GM21528 (cell line): Measurements from ENCODE around the gene ZNF3.

Experiments
- ATAC-seq: cut with Tn5 transposase; IDR thresholded peaks from one replicate; pipeline ENCODE4 v1.9.1; 2021; ENCODE audit warnings: mild to moderate bottlenecking, moderate library complexity; ENCODE audit not compliant: unreplicated experiment, low FRiP score

The ZNF3 gene

GRCh38 chr7:100061518-100062193 is 19.9 kb downstream of the ZNF3 start:
- no peak for ATAC-seq

GRCh38 chr7:100059251-100059739 is 22.2 kb downstream of the ZNF3 start:
- no peak for ATAC-seq

- ATAC-seq = no peak
Measured at GRCh38 chr7:100057006-100057405, 24.5 kb downstream of the ZNF3 start.

- ATAC-seq = no peak
Measured at GRCh38 chr7:100053215-100053614, 28.3 kb downstream of the ZNF3 start.

- no peak for ATAC-seq
Measured at GRCh38 chr7:100051611-100052010, 29.9 kb downstream of the ZNF3 start.

GRCh38 chr7:100049441-100050291 is 31.9 kb downstream of the ZNF3 start, which contains the start of gene ZSCAN21:
Gene ZSCAN21 (plus strand): TSS chr7:100049774. CDS start chr7:100057007, 7,233 bp downstream.
- ATAC-seq = peak; percentile 89

DNA sequence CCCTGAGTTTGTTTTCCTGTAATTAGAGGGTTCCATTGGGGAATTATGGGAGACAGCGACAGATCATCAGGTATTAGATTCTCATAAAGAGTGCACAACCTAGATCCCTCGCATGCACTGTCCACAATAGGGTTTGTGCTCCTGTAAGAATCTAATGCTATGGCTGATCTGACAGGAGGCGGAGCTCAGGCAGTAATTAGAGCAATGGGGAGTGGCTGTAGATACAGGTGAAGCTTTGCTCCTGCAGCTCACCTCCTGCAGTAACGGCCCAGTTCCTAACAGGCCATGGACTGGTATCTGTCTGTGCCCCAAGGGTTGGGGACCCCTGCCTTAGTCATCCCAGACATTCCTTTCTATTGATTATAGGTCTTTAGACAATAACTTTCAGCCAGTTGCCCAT is 32.8 kb downstream of the ZNF3 start:
- ATAC-seq = no peak

- no peak for ATAC-seq
Measured at GRCh38 chr7:100044718-100045117, 36.8 kb downstream of the ZNF3 start.

DNA sequence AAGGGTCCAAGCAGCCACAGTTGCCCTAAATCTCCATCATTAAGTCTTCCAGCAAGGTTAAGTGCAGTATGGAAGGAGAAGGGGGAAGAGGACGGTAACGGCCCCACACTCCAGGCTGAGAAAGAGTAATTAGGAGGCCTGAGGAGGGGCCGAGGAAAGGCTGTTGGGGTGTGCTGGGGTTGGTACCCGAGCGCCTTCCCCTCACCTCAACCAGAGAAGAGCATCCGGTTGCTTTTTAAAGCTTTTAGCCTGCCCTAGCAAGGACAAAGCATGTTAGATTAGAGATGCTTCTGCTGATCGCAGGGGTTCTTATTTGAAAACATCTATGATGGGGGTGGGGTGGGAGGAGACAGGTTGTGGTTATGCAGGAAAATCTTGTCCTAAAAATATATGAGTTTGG is 40.9 kb downstream of the ZNF3 start:
- no peak for ATAC-seq

DNA sequence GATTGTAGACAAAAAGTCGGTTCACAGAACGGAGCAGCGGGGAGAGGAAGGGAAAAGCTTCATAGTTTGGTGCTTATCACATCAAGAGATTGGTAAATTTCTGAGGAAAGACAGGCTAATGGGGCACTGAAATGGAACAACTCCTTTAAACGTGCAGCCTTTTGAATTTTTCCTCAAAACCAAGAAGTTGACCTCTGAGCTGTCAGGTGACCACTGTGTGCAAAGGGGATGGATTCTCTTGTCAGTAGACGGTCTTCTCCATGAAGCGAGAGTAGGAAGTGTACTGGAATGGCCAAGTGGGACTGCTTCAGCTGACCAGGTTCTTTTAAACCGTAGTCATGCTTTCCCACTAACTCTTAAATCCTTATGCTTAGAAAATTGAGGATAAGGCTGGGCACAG is 43.2 kb downstream of the ZNF3 start:
- ATAC-seq = no peak

DNA sequence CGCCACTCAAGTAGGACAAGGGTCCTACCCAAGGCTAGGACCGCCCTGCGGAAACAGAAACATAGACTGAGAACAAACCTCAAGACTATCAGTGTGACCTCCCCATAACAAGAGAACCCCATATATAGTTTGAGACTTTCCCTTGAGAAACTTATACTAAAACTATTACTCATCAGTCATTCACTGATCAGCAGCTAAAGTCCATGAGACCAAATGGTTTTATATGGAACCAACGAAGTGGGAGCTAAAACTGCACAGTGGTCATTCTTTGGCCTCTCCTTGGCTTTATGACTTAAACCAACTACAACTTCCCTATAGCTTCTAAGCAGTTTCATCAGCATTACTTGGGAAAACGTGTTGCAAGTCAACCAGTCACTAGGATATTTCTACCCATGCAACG is 45.6 kb downstream of the ZNF3 start:
- no peak for ATAC-seq

DNA sequence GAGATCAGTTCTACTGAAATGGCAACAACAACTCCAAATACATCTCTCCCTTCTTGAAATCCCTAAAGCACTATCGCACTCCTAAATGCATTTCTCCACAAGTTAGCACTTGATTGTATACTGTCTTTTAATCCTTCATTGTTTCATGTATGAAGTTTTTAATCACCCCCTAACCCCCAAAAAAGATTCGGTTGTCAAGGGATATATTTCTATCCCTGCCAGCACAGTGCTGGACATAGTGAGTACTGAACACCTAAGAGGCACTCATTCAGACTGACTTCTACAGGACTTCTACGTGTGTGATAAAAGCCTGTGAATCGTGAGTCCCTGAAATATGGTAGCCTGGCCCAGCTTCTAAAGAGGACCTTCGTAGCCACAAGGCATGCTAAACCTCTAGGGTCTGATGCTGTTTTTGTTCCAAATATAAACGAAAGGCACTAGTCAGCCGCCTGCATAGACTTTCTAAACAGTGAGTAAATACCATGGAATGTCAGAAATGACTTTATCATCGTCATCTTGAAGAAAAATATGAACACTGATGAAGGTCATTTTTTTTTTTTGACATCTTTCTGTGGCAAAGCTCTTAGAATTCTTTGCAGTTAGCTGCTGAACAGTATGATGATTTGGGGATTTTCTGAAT is 46.5 kb downstream of the ZNF3 start:
- no peak for ATAC-seq

DNA sequence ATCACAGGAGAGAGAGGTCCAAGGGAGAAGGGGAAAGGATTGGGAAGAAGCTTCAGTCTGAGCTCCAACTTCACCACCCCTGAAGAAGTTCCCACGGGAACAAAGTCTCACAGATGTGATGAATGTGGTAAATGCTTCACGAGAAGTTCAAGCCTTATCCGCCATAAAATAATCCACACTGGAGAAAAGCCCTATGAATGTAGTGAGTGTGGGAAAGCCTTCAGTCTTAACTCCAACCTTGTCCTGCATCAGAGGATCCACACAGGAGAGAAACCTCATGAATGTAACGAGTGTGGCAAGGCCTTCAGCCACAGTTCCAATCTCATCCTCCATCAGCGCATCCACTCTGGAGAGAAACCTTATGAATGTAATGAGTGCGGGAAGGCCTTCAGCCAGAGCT is 48.0 kb downstream of the ZNF3 start:
- ATAC-seq = no peak

- ATAC-seq = no peak
Measured at GRCh38 chr7:100029596-100029995, 51.9 kb downstream of the ZNF3 start.

- ATAC-seq = no peak
Measured at GRCh38 chr7:100027197-100027596, 54.3 kb downstream of the ZNF3 start.

- no peak for ATAC-seq
Measured at GRCh38 chr7:100024020-100024619, 57.4 kb downstream of the ZNF3 start.

DNA sequence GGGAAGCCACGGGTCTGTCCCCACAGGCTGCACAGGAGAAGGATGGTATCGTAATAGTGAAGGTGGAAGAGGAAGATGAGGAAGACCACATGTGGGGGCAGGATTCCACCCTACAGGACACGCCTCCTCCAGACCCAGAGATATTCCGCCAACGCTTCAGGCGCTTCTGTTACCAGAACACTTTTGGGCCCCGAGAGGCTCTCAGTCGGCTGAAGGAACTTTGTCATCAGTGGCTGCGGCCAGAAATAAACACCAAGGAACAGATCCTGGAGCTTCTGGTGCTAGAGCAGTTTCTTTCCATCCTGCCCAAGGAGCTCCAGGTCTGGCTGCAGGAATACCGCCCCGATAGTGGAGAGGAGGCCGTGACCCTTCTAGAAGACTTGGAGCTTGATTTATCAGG is 58.0 kb downstream of the ZNF3 start:
- no peak for ATAC-seq

- no peak for ATAC-seq
Measured at GRCh38 chr7:100022621-100023020, 58.9 kb downstream of the ZNF3 start.

- ATAC-seq = no peak
Measured at GRCh38 chr7:100021297-100021696, 60.2 kb downstream of the ZNF3 start.
